GM12873 (cell line): ENCODE measurements around the gene SLC17A2.

Source experiments
- CTCF ChIP-seq: IDR thresholded peaks from 2 replicates; pipeline ENCODE4 v1.5.1; 2012; ENCODE audit warnings: low read depth, mild to moderate bottlenecking, moderate library complexity, low read length, control low read depth; ENCODE audit not compliant: insufficient read depth; ENCODE audit errors: missing control alignments

SLC17A2 gene, protein sequence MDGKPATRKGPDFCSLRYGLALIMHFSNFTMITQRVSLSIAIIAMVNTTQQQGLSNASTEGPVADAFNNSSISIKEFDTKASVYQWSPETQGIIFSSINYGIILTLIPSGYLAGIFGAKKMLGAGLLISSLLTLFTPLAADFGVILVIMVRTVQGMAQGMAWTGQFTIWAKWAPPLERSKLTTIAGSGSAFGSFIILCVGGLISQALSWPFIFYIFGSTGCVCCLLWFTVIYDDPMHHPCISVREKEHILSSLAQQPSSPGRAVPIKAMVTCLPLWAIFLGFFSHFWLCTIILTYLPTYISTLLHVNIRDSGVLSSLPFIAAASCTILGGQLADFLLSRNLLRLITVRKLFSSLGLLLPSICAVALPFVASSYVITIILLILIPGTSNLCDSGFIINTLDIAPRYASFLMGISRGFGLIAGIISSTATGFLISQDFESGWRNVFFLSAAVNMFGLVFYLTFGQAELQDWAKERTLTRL

DNA sequence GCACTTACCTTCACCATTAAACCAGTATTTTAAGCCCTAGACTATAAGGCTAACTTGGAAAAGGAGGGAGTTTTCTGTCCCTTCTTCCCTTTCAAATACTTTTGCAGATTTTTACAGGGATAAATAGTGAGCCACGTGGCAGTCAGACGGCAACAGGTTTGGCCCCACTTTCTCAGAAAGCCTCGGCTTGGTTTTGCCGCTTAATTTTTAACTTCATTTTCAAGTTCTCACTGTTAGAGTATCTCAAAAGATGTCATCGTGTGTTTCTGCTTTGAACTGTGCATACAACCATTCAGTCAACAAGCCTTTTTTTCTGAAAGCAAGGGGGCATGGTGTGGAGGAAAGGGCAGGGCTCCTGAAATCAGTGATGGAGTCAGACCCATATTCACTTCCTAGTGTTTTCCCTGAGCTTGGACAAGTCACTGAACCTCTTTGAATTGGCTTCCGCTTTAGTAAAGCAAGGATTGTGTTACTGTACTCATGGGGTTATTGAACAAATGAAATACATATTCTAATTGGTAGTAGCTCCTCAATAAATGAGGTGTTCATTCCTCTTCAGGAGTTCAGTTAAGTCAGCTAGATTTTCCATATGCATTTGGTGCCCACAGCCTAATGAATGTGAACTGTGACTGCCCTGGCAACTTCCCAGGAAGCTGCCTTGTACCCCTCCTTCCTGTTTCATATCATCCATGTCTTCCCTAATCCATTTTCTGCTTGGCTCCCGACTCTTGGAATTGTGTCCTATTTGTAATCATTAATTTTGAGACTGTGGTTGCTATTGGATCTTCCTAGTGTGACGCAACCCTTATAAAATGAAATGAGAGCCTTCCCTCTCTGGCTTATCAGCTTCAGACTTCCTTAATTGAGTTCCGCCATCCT lies at the start of gene SLC17A2:
Gene SLC17A2 (minus strand): TSS at position 160 of the 879 bp plus-strand sequence. CDS start 4,895 bp downstream, outside the sequence.
- TF ChIP-seq CTCF, result no peak

GRCh38 chr6:25975923-25976560 lies 45.6 kb upstream of the SLC17A2 start:
- TF ChIP-seq CTCF, result no peak

DNA sequence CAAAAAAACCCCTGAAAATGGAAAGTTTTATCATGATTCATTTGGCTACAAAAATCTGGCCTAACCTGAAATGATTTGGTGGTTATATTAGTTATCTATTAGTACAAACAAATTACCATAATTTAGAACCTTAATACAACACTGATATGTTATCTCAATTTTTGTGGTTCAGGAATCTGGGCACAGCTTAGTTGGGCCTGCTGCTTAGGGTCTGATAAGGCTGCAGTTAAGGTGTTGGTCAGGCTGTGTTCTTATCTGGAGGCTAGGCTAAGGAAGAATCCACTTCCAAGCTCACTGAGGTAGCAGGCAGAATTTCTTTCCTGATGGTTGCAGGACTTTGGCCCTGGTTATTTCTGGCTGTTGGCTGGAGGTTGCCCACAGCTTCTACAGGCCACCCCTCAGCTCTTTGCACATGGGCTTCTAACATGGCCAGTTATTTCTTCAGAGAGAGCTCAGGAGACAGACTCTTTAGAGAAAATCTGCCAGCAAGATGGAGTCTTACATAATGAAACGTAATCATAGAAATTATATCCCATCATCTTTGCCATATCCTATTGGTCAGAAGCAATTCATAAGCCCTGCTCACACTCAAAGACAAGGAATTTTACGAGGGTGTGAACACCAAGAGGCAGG lies 43.5 kb upstream of the SLC17A2 start:
- no peak for TF ChIP-seq CTCF

DNA sequence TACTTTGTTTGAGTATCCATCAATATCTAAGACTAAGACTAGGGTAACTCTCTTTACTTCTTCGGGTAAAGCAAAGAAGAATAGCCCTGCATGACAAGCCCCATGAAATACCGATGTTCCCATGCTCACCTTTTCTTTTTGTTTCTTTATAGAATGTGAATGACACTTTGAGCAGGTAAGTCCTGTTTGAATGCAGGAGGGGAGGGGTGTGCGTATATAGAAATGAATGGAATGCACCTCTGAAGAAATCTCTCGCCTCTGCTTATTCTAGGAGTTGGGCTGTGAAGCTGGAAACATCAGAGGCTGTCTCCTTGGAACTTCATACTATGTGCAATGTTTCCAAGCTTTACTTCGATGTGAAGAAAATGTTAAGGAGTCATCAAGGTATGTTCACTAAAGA lies 42.4 kb upstream of the SLC17A2 start:
- no peak for TF ChIP-seq CTCF

DNA sequence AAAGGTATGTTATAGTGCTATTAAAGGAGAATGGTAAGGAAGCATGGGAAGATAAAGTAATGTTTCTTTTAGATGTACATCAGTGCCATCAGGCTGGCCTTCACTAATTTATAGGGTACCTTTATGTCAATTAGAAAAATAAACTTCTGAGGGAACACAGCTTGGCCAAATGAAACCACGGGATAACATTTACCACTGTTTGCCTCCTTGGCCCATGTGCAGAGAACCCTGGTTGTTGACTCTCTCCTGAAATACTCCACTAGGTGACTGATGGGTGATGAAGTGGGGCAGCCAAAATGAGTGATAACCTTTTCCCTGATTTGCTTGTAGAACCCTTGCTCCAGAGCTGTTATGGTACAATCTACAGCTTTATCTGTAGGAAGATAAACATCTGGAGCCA lies 41.6 kb upstream of the SLC17A2 start:
- no peak for TF ChIP-seq CTCF

GRCh38 chr6:25971187-25971821 lies 40.8 kb upstream of the SLC17A2 start:
- no peak for TF ChIP-seq CTCF
